Heart right ventricle (tissue), 16 donors: ENCODE data around the gene FUT2. TPM values are rescaled to one million over a fixed set of nuclear protein-coding genes. Genes with fewer than 3 reads are reported as not detected.

Experiments used
- ATAC-seq, 8 donors: fragments of 200-7000 bp; cut with Tn5 transposase; one replicate each; pipeline ENCODE4 v1.9.1; 2020; ENCODE audit warnings: mild to moderate bottlenecking in 8 of 8, moderate library complexity in 8 of 8, moderate number of reproducible peaks in 1 of 8
- DNase-seq, 2 donors: peaks; one replicate each; pipeline ENCODE4 v3.0.0-alpha.2; 2020
- H3K27ac ChIP-seq, 10 donors: fragments of 200-600 bp; sonication (generic) in 2 of 10; one replicate each; pipeline versions ENCODE4 v1.5.0 to v1.8.0; 2020 to 2022; ENCODE audit warnings: mild to moderate bottlenecking in 3 of 10
- H3K27me3 ChIP-seq, 7 donors: fragments of 200-600 bp; one replicate each; pipeline ENCODE4 v1.8.0; 2021 to 2022; ENCODE audit warnings: mild to moderate bottlenecking in 2 of 7
- H3K36me3 ChIP-seq, 9 donors: fragments of 200-600 bp; sonication (generic) in 1 of 9; one replicate each; pipeline versions ENCODE4 v1.5.0 to v1.8.0; 2020 to 2022; ENCODE audit warnings: mild to moderate bottlenecking in 2 of 9
- H3K4me1 ChIP-seq, 9 donors: fragments of 200-600 bp; sonication (generic) in 1 of 9; one replicate each; pipeline versions ENCODE4 v1.5.0 to v1.8.0; 2020 to 2022; ENCODE audit warnings: mild to moderate bottlenecking in 4 of 9
- H3K4me3 ChIP-seq, 10 donors: fragments of 200-600 bp; sonication (generic) in 2 of 10; one replicate each; pipeline versions ENCODE4 v1.5.0 to v1.8.0; 2020 to 2022; ENCODE audit warnings: mild to moderate bottlenecking in 7 of 10, moderate library complexity in 2 of 10
- H3K9me3 ChIP-seq, 11 donors: fragments of 200-600 bp in 10 of 11; sonication (generic) in 2 of 11; one replicate each; pipeline versions ENCODE4 v1.5.0 to v1.8.0; 2013 to 2022; ENCODE audit warnings: mild to moderate bottlenecking in 2 of 11, control low read depth in 1 of 11, moderate library complexity in 1 of 11
- CTCF ChIP-seq, 9 donors: fragments of 200-600 bp; sonication (generic) in 2 of 9; IDR thresholded peaks; one replicate each; pipeline versions ENCODE4 v1.5.0 to v1.8.0; 2021 to 2022; ENCODE audit warnings: antibody characterized with exemption in 9 of 9, mild to moderate bottlenecking in 5 of 9, moderate library complexity in 1 of 9
- WGBS, 2 donors: extraction: QIAGEN DNeasy Blood & Tissue Kit; methylation state at CpG; one replicate each; pipeline ENCODE4 v1.1.7; 2013; ENCODE audit warnings: inconsistent platforms in 1 of 2; 5-methylcytosine and 5-hydroxymethylcytosine counted together
- intact Hi-C, 10 donors: fragments of 100-400 bp; cut with DNase I; formaldehyde crosslinking; loops; one replicate each; pipeline versions ENCODE4 v1.11.1 to v1.14.2; 2022
- polyA plus RNA-seq, 2 donors: library from polyadenylated mRNA; stranded (reverse); fragments of 200-250 nt; gene quantifications; one replicate each; pipeline ENCODE4 v1.2.3, GENCODE V29; 2013
- total RNA-seq, 10 donors: library from RNA; stranded (reverse); fragmentation: NEBNext Ultra II Directional in 3 of 10; extraction: Animal tissue kit (Norgen Biotek cat#: 25700) in 3 of 10; gene quantifications; one replicate each; pipeline versions ENCODE4 v1.2.1 to v1.2.4, GENCODE V29; 2021 to 2023
- donor health status: Arrhythmogenic right ventricular cardiomyopathy.
- donor health status: ischemic (EF 13 %, LVEDD 7.1; RV severe dilation, severe dysfunction).
- donor health status: healthy with polysubstance abuse.
- donor health status: DM: no; HTN: yes; CAD: no.
- donor health status: DM: no; HTN: no; CAD: no.
- donor health status: ischemic (EF 25% LVEDD 6.9; RV normal size, moderate dysfunction).
- donor health status: ischemic (EF 25% LVEDD 5.7; RV mildly dilated, moderate dysfunction).
- donor health status: healthy.
- donor health status: DM: yes; HTN: yes; CAD: no.
- donor health status: Ischemic cardiomyopathy.
- donor health status: ischemic (EF 35%, LVEDD 5.7; RV mildly dilated, moderate dysfunction).
- donor health status: nonischemic (EF 11% LVEDD 7.7; RV severe dilation, severe dysfunction).
- donor health status: DM: yes; HTN: yes; CAD: no.
- donor health status: PGD.
- donor health status: ischemic (EF 29% LVEDD 5.4; RV normal size, mild dysfunction).
- donor health status: nonischemic (EF 23%, LVEDD 6.1; RV moderate dilation, normal function).

Gene FUT2
- total and polyA plus RNA-seq, 12 donors = 0.07 TPM; not detected in 11

GRCh38 chr19:48660852-48661710 lies 34.7 kb upstream of the FUT2 start:
- H3K4me1 ChIP-seq = peaks cover 0 to 15% (median 9%) of the 10 kb centered on the region in 9 donors
- peak overlapping the region in 9 of 10 donors; percentile 2 to 75 (median 48) for H3K27ac ChIP-seq
- no peaks in the 10 kb centered on the region for H3K36me3 ChIP-seq
- ATAC-seq = peak; percentile 81 to 96 (median 95)
- no peaks in the 10 kb centered on the region for H3K27me3 ChIP-seq
- H3K4me3 ChIP-seq = peak overlapping the region in 4 of 10 donors; percentile 1 to 14 (median 6)
- H3K9me3 ChIP-seq = no peaks in the 10 kb centered on the region
- DNase-seq = peak; percentile 86 to 94
- 55 to 68% methylated on average over 35 of the region's 35 CpGs for WGBS, 2 donors
- TF ChIP-seq CTCF (IDR thresholded peaks at IDR 0.05) = no peak
- intact Hi-C loops = no loop called here

GRCh38 chr19:48661711-48662090 lies 34.1 kb upstream of the FUT2 start:
- 92% methylated on average over 38 to 50 of the region's 50 CpGs for WGBS, 2 donors
- Histone ChIP-seq H3K36me3 (no peaks in the 10 kb centered on the region), H3K27me3 (no peaks in the 10 kb centered on the region), H3K4me1 (peaks cover 0 to 15% (median 9%) of the 10 kb centered on the region in 9 donors), H3K27ac (peak overlapping the region in 1 of 10 donors; percentile 2), H3K9me3 (no peaks in the 10 kb centered on the region), H3K4me3 (no peak overlapping the region)
- DNase-seq = no peak
- TF ChIP-seq CTCF (IDR thresholded peaks at IDR 0.05) = no peak
- intact Hi-C loops = no loop called here
- ATAC-seq = peak in 1 of 8 donors; percentile 10

DNA sequence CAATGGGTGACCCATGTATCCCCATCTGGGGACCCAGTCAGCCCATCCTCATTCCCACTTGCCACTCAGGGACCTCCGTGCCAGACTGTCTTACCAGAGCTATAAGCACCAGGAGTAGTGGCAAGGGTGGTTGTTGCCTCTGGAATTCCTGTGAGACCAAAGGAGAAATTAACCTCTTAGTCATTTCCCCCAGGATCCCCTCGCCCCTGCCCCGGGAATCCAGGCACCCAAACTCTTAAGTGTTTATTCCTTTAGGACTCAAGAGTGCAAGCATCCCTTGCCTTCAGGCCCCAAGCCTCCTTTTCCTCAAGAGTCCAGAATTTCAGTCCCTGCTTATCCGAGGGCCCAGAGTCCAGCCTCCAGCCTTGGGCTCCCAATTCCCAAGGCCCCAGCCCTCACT lies 32.1 kb upstream of the FUT2 start:
- WGBS, 2 donors = 91 to 92% methylated on average over 4 of the region's 4 CpGs
- DNase-seq = no peak
- no peak overlapping the region for H3K4me3 ChIP-seq
- no peak for TF ChIP-seq CTCF (IDR thresholded peaks at IDR 0.05)
- H3K4me1 ChIP-seq = peaks cover 0 to 15% (median 9%) of the 10 kb centered on the region in 9 donors
- intact Hi-C loops = no loop called here
- H3K27me3 ChIP-seq = no peaks in the 10 kb centered on the region
- no peak overlapping the region for H3K27ac ChIP-seq
- no peak for ATAC-seq
- H3K9me3 ChIP-seq = no peaks in the 10 kb centered on the region
- H3K36me3 ChIP-seq = no peaks in the 10 kb centered on the region

GRCh38 chr19:48664476-48664875 lies 31.3 kb upstream of the FUT2 start:
- WGBS, 2 donors = 84 to 88% methylated on average over 14 of the region's 14 CpGs
- intact Hi-C loops = no loop called here
- DNase-seq (no peak), ATAC-seq (no peak)
- TF ChIP-seq CTCF (IDR thresholded peaks at IDR 0.05) = no peak
- no peaks in the 10 kb centered on the region for H3K36me3 ChIP-seq
- H3K27ac ChIP-seq = no peak overlapping the region
- H3K4me3 ChIP-seq = no peak overlapping the region
- H3K9me3 ChIP-seq = no peaks in the 10 kb centered on the region
- H3K4me1 ChIP-seq = peaks cover 0 to 15% (median 9%) of the 10 kb centered on the region in 9 donors
- H3K27me3 ChIP-seq = no peaks in the 10 kb centered on the region
